ENCODE data around the gene NOL8.

The NOL8 gene

DNA sequence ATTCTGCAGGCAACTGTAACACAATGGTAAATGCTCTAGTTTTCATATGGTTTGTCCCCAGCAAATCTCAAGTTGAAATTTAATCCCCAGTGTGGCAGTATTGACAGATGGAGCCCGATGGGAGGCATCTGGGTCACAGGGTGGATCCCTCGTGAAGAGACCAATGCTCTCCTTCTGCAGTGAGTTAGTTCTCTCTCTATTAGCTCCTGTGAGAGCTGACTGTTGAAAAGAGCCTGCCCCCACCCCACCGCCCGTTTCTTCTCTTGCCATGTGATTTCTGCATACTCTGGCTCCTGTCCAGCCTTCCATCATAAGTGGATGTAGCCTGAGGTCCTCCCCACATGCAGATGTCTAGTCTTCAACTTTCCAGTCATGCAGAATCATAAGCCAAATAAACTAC is 58.7 kb downstream of the NOL8 start:
- no peak for DNase-seq (ENCODE audit: low spot score)

- DNase-seq (ENCODE audit: low spot score) = no peak
These were observed 60.0 kb downstream of the NOL8 start for GRCh38 chr9:92265154-92265553.

- no peak for DNase-seq (ENCODE audit: low spot score)
These were observed 62.0 kb downstream of the NOL8 start for GRCh38 chr9:92263131-92263530.

- no peak for DNase-seq (ENCODE audit: low spot score)
These were observed 67.8 kb downstream of the NOL8 start for GRCh38 chr9:92257327-92257726.

DNA sequence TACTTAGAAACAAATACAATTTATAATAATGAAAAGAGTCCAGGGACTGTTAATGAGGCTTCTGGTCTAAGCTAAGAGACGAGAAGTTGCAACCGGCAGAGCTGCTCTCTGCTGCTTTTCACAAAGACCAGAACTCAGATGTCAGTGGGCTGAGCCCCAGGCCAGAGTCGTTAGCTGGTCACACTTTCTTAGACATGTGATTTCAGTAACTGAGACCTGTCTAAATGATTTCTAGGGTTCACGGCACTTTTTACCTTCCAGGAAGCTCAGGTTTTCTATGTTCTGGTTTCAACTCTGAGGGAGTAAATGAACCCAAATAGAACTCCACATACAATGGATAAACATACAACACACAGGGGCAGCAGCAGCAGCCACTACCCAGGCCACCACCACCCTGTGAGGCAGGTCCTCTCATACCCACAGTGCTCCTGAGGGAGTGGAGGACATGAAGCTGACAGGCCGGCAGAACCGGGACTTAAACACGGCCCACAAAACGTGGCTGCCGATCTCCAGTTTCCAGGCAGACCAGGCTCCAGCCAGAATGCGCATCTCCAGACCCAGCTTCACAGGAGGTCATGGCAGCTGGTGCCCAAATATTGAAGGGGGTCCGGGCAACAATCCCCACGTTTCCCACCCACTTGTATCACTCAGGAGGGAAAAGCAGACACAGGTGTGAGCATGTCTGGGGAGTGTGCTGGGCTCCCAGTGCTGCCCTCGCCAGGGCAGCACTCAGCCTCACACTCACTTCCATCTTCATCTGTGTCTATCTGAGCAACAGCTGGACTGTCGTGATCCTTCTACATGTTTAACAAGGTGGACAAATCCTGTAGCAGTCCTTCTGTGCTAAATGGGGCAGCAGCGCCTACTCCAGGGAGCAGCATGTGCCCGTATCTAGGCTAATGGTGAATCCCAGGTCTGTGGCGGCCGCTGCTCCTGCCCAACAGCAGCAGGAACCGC is 70.5 kb downstream of the NOL8 start:
- DNase-seq (ENCODE audit: low spot score) = no peak

DNA sequence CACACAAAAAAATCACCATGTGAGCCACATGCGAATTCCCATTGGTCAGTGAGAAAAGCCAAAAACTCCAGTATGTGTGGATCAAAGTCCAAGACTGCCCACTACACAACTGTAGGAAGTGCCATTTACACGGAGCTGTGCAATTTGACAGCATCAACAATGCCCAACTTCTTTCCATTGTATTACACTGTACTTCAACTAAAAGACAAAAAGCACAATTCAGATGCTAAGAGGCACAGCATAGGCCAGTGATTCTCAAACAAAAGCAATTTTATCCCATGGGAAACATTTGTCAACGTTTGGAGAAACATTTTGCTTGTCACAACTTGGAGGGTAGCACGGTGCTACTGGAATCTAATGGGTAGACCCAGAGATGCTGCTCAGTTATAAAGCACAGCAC is 71.5 kb downstream of the NOL8 start:
- no peak for DNase-seq (ENCODE audit: low spot score)

GRCh38 chr9:92247981-92248380 is 77.2 kb downstream of the NOL8 start:
- DNase-seq (ENCODE audit: low spot score) = no peak

Data from CD4-positive, alpha-beta T cell treated with Interleukin-15 for 4 hours (primary cell).